Heart left ventricle (tissue), 13 donors: ENCODE measurements around the gene XDH.

Experiments
- POLR2A ChIP-seq, 2 donors: fragments of 450-650 bp; IDR thresholded peaks; one replicate each; pipeline ENCODE4 v1.6.1; 2017; ENCODE audit warnings: antibody characterized with exemption in 2 of 2, mild to moderate bottlenecking in 2 of 2, moderate library complexity in 2 of 2
- TF ChIP-seq, protein P1 (sequence below), 12 donors: fragments of 200-600 bp; sonication (generic) in 4 of 12; IDR thresholded peaks; one replicate each; pipeline versions ENCODE4 v1.5.0 to v1.8.0; 2018 to 2022; ENCODE audit warnings: antibody characterized with exemption in 12 of 12, mild to moderate bottlenecking in 5 of 12
- donor health status: ischemic (EF 13 %, LVEDD 7.1; RV severe dilation, severe dysfunction).
- donor health status: DM: no; HTN: yes; CAD: no.
- donor health status: DM: no; HTN: no; CAD: no.
- donor health status: ischemic (EF 25% LVEDD 6.9; RV normal size, moderate dysfunction).
- donor health status: ischemic (EF 25% LVEDD 5.7; RV mildly dilated, moderate dysfunction).
- donor health status: ischemic (EF 35%, LVEDD 5.7; RV mildly dilated, moderate dysfunction).
- donor health status: nonischemic (EF 11% LVEDD 7.7; RV severe dilation, severe dysfunction).
- donor health status: DM: yes; HTN: yes; CAD: no.
- donor health status: PGD.
- donor health status: ischemic (EF 29% LVEDD 5.4; RV normal size, mild dysfunction).
- donor health status: nonischemic (EF 23%, LVEDD 6.1; RV moderate dilation, normal function).

DNA sequence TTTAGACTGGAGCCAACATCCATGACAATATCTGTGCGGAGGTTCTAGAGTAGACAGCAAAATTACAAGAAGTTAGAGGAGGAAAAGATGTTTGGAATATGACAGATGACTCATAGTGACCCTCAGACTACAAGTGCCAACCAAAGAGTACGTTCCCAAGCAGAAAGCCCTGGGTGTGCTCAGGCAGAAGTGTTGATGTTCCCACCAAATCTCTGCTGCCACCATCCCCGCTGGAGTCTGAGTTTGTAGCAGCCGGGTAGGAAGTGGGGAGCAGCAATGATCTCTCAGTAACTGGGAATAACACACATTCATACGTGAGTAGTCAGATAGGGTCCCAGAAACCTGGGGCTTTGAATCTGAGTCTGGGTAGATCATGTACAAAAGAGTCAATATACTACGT is 73.2 kb downstream of the XDH start:
- no peak for TF ChIP-seq POLR2A (IDR thresholded peaks at IDR 0.05)
- TF ChIP-seq, protein P1, sequence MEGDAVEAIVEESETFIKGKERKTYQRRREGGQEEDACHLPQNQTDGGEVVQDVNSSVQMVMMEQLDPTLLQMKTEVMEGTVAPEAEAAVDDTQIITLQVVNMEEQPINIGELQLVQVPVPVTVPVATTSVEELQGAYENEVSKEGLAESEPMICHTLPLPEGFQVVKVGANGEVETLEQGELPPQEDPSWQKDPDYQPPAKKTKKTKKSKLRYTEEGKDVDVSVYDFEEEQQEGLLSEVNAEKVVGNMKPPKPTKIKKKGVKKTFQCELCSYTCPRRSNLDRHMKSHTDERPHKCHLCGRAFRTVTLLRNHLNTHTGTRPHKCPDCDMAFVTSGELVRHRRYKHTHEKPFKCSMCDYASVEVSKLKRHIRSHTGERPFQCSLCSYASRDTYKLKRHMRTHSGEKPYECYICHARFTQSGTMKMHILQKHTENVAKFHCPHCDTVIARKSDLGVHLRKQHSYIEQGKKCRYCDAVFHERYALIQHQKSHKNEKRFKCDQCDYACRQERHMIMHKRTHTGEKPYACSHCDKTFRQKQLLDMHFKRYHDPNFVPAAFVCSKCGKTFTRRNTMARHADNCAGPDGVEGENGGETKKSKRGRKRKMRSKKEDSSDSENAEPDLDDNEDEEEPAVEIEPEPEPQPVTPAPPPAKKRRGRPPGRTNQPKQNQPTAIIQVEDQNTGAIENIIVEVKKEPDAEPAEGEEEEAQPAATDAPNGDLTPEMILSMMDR (IDR thresholded peaks at IDR 0.05) = no peak
